Measurements from ENCODE around the gene NAGS. TPM values are rescaled to one million over a fixed set of nuclear protein-coding genes. Genes with fewer than 3 reads are reported as not detected.

The NAGS gene
- total RNA-seq, 4 donors from 2014 or later = 8.3 to 74.1 (median 57.3) TPM

GRCh38 chr17:43975898-43976297, 28.5 kb upstream of the NAGS start:
- Histone ChIP-seq H3K36me3 (no peaks in the 10 kb centered on the region), H3K27me3 (no peaks in the 10 kb centered on the region), H3K4me3 (no peak overlapping the region), H3K9me3 (no peaks in the 10 kb centered on the region), H3K27ac (no peak overlapping the region), H3K4me1 (no peaks in the 10 kb centered on the region)
- no peak for DNase-seq
- TF ChIP-seq, protein P1, sequence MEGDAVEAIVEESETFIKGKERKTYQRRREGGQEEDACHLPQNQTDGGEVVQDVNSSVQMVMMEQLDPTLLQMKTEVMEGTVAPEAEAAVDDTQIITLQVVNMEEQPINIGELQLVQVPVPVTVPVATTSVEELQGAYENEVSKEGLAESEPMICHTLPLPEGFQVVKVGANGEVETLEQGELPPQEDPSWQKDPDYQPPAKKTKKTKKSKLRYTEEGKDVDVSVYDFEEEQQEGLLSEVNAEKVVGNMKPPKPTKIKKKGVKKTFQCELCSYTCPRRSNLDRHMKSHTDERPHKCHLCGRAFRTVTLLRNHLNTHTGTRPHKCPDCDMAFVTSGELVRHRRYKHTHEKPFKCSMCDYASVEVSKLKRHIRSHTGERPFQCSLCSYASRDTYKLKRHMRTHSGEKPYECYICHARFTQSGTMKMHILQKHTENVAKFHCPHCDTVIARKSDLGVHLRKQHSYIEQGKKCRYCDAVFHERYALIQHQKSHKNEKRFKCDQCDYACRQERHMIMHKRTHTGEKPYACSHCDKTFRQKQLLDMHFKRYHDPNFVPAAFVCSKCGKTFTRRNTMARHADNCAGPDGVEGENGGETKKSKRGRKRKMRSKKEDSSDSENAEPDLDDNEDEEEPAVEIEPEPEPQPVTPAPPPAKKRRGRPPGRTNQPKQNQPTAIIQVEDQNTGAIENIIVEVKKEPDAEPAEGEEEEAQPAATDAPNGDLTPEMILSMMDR (IDR thresholded peaks at IDR 0.05) = no peak
- TF ChIP-seq POLR2A (IDR thresholded peaks at IDR 0.05) = no peak

DNA sequence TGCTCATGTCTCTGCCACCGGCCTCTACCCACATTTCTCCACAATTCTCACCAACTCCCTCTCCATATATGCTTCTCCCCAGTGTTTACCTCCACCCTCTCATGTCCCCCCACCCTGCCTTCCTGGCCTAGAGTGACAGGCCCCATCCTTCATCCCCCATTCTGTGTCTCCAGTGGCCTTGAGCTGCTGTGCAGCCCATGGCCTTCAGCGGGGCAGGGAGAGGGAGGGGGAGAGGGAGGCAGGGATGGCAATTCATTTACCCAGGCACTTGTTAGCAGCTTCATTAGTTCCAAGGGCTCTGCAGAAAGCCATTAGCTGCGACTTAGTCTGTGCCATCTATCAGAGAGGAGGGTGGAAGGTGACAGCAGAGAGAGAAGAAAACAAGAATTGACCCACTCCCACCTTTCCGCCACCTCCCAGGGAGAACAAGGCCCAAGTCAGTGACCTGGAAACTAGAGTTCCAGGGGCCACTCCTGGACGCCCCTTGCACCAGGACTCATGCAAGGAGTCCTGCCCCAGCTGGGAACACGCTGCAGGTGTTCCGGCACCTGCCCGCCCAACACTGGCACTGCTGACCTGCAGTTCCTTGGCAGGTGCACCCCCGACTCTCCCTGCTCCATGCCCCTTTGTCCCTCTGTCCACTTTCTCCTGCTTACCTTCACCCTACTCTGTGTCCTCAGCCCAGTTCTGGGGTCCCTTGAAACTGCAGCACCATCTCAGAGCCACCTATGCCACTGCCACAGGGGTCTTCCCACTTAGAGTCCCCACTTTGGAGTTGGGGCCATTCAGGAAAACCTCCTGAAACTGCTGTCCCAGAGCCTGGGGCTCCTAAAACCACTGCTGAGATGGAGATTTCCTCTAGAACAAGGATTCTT, 27.2 kb upstream of the NAGS start:
- Histone ChIP-seq H3K4me3 (no peak overlapping the region), H3K27me3 (no peaks in the 10 kb centered on the region), H3K4me1 (no peaks in the 10 kb centered on the region), H3K27ac (no peak overlapping the region), H3K9me3 (no peaks in the 10 kb centered on the region), H3K36me3 (no peaks in the 10 kb centered on the region)
- no peak for DNase-seq
- TF ChIP-seq, protein P1 (IDR thresholded peaks at IDR 0.05) = no peak
- TF ChIP-seq POLR2A (IDR thresholded peaks at IDR 0.05) = no peak

GRCh38 chr17:43978078-43978477, 26.3 kb upstream of the NAGS start:
- H3K9me3 ChIP-seq = no peaks in the 10 kb centered on the region
- no peak for DNase-seq
- no peak overlapping the region for H3K4me3 ChIP-seq
- no peak for TF ChIP-seq POLR2A (IDR thresholded peaks at IDR 0.05)
- TF ChIP-seq, protein P1 (IDR thresholded peaks at IDR 0.05) = no peak
- H3K4me1 ChIP-seq = peaks cover 0 to under 1% (median 0%) of the 10 kb centered on the region in 4 donors
- H3K36me3 ChIP-seq = no peaks in the 10 kb centered on the region
- H3K27ac ChIP-seq = no peak overlapping the region
- H3K27me3 ChIP-seq = no peaks in the 10 kb centered on the region

GRCh38 chr17:43979011-43979410, 25.4 kb upstream of the NAGS start:
- Histone ChIP-seq H3K27me3 (no peaks in the 10 kb centered on the region), H3K9me3 (no peaks in the 10 kb centered on the region), H3K4me3 (no peak overlapping the region), H3K4me1 (peaks cover 0 to 10% (median 6%) of the 10 kb centered on the region in 4 donors), H3K27ac (no peak overlapping the region), H3K36me3 (no peaks in the 10 kb centered on the region)
- TF ChIP-seq POLR2A (IDR thresholded peaks at IDR 0.05) = no peak
- TF ChIP-seq, protein P1 (IDR thresholded peaks at IDR 0.05) = no peak
- DNase-seq = no peak

DNA sequence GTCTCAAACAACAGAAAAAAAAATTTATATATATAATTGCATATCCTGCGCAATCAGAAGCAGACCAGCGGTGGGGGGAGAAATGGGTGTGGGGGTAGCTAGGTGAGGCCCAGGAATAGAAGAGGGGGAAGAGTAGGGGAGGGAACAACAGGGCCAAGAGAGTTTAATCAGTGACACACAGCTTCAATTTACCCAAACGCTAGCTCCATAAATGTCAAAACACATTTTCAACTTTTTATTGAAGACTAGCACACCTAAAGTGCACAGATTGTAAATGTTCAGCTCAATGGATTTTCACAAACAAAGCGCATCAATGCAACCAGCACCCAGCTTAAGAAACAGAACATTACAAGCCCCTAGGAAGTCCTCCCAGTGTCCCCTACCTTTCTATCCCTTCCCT, 24.8 kb upstream of the NAGS start:
- H3K36me3 ChIP-seq = no peaks in the 10 kb centered on the region
- no peak overlapping the region for H3K27ac ChIP-seq
- peaks cover 0 to 13% (median 7%) of the 10 kb centered on the region in 4 donors for H3K4me1 ChIP-seq
- TF ChIP-seq, protein P1 (IDR thresholded peaks at IDR 0.05) = no peak
- TF ChIP-seq POLR2A (IDR thresholded peaks at IDR 0.05) = no peak
- no peaks in the 10 kb centered on the region for H3K9me3 ChIP-seq
- no peaks in the 10 kb centered on the region for H3K27me3 ChIP-seq
- H3K4me3 ChIP-seq = no peak overlapping the region
- DNase-seq = no peak
